GM06990 (cell line): ENCODE measurements around the gene LRP3.

Experiments
- DNase-seq: peaks from one replicate; pipeline ENCODE4 v3.0.0-alpha.2; 2011; ENCODE audit not compliant: insufficient read length; ENCODE audit errors: extremely low read depth
- H3K27me3 ChIP-seq: replicated peaks from 2 replicates; pipeline ENCODE4 v1.6.0; 2011; ENCODE audit warnings: low read length; ENCODE audit not compliant: control insufficient read depth, insufficient read depth
- H3K36me3 ChIP-seq: 2 replicates; pipeline ENCODE4 v1.5.1; 2011; ENCODE audit warnings: low read length; ENCODE audit not compliant: control insufficient read depth, insufficient read depth
- H3K4me3 ChIP-seq: replicated peaks from 2 replicates; pipeline ENCODE4 v1.5.1; 2011; ENCODE audit warnings: low read depth, mild to moderate bottlenecking, control low read depth, low read length
- CTCF ChIP-seq: IDR thresholded peaks from 2 replicates; pipeline ENCODE4 v1.5.1; 2011; ENCODE audit warnings: low read length, control low read depth, mild to moderate bottlenecking, inconsistent platforms; ENCODE audit not compliant: insufficient read depth, poor library complexity, severe bottlenecking

The LRP3 gene

GRCh38 chr19:33210266-33210940 lies 16.3 kb downstream of the LRP3 start:
- no peak for TF ChIP-seq CTCF
- Histone ChIP-seq H3K27me3 (no peaks in the 10 kb centered on the region; the same call in 1 of the 2 replicates), H3K4me3 (no peak overlapping the region), H3K36me3 (no peaks in the 10 kb centered on the region)
- no peak for DNase-seq

- no peak for DNase-seq
- H3K27me3 ChIP-seq = peaks cover 2% of the 10 kb centered on the region
Measured at GRCh38 chr19:33211794-33212435, 17.8 kb downstream of the LRP3 start.

GRCh38 chr19:33212436-33213172 lies 18.5 kb downstream of the LRP3 start:
- Histone ChIP-seq H3K4me3 (no peak overlapping the region), H3K27me3 (peaks cover 2% of the 10 kb centered on the region), H3K36me3 (no peaks in the 10 kb centered on the region)
- DNase-seq = no peak
- no peak for TF ChIP-seq CTCF

More at GRCh38 chr19:33211794-33212435, 17.8 kb downstream of the LRP3 start:
- no peak for TF ChIP-seq CTCF
- Histone ChIP-seq H3K36me3 (no peaks in the 10 kb centered on the region), H3K4me3 (no peak overlapping the region)

- peaks cover 2% of the 10 kb centered on the region for H3K27me3 ChIP-seq
- DNase-seq = no peak
- TF ChIP-seq CTCF = peak; percentile 17
- no peaks in the 10 kb centered on the region for H3K36me3 ChIP-seq
- H3K4me3 ChIP-seq = no peak overlapping the region
Measured at GRCh38 chr19:33214596-33214995, 20.5 kb downstream of the LRP3 start.

- Histone ChIP-seq H3K36me3 (no peaks in the 10 kb centered on the region), H3K4me3 (no peak overlapping the region), H3K27me3 (peaks cover 2% of the 10 kb centered on the region)
- no peak for DNase-seq
- no peak for TF ChIP-seq CTCF
Measured at GRCh38 chr19:33215438-33216197, 21.5 kb downstream of the LRP3 start.
